ENCODE measurements around the gene ATP11C. TPM values are rescaled to one million over a fixed set of nuclear protein-coding genes. Genes with fewer than 3 reads are reported as not detected.

ATP11C gene
- polyA plus RNA-seq, 1 donor from 2014 or later = 6.1 TPM

DNA sequence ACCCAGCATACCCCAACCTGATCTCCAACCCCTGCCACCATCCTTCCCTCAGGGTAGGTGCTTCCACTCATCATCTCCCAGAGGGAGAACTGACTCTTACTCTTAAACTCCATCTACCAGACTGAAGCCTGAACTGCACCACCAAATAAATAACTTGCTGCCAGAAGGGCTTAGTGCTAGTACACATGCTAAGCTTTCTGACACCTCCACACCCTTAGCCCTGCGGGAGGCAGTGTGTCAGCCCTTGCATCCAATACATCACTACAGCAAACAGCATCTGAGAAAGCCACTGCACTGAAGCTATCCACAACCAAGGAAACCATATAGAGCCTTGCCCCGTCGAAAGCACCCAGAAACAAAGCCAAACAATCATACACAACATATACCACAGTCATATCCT lies 156.3 kb downstream of the ATP11C start:
- Mint-ChIP-seq H3K27ac (no peak overlapping the region), H3K9me3 (peaks cover 2 to 5% (median 2%) of the 10 kb centered on the region in 3 donors), H3K4me3 (no peak overlapping the region), H3K27me3 (no peaks in the 10 kb centered on the region), H3K36me3 (peaks cover 10% of the 10 kb centered on the region), H3K4me1 (peaks cover 0 to 1% (median 0%) of the 10 kb centered on the region in 3 donors)

DNA sequence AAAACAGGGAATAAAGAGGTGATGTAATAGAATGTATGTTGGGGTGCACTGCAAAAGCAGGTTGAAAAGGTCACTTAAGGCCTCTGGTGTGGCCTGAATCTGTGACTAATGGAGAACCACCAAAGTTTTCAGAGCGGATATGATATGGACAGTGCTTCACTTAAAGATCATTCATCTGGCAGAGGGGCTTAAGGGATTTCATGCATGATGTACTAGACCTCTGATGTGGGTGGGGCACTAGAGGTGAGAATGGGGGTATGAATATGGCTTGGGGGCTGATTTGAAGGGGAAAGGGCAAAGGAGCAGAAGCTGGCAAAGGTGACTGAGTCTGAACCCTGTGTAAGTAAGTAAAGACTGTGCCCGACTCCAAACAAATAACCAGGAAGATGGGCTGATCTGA lies 162.5 kb downstream of the ATP11C start:
- H3K27ac Mint-ChIP-seq = no peak overlapping the region
- H3K4me3 Mint-ChIP-seq = no peak overlapping the region
- no peaks in the 10 kb centered on the region for H3K4me1 Mint-ChIP-seq
- no peaks in the 10 kb centered on the region for H3K27me3 Mint-ChIP-seq
- peaks cover 2 to 8% (median 2%) of the 10 kb centered on the region in 3 donors for H3K9me3 Mint-ChIP-seq
- H3K36me3 Mint-ChIP-seq = peaks cover 10% of the 10 kb centered on the region

DNA sequence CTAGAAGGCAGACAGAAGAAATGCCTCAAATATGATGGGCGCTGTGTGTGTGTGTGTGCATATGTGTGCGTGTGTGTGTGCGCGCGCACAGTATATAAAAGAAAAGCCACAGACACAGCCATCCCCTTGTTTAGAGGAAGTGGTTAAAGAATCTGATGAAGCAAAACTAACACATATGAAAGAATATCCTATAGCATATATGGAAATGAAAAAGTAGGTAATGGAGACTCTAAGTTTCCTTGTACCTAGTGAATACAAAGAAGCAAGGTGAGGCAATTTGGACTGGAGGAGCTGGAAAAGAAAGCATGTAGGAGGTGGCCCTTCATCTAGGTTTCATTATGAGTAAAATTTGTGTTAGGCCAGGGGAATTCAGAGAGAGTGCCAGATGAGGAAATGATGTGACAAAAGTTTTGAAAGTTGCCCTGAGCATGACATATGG lies 166.3 kb downstream of the ATP11C start:
- Mint-ChIP-seq H3K9me3 (peaks cover 0 to 3% (median 0%) of the 10 kb centered on the region in 3 donors), H3K4me1 (no peaks in the 10 kb centered on the region), H3K27me3 (no peaks in the 10 kb centered on the region), H3K36me3 (peaks cover 5% of the 10 kb centered on the region), H3K4me3 (no peak overlapping the region), H3K27ac (no peak overlapping the region)

DNA sequence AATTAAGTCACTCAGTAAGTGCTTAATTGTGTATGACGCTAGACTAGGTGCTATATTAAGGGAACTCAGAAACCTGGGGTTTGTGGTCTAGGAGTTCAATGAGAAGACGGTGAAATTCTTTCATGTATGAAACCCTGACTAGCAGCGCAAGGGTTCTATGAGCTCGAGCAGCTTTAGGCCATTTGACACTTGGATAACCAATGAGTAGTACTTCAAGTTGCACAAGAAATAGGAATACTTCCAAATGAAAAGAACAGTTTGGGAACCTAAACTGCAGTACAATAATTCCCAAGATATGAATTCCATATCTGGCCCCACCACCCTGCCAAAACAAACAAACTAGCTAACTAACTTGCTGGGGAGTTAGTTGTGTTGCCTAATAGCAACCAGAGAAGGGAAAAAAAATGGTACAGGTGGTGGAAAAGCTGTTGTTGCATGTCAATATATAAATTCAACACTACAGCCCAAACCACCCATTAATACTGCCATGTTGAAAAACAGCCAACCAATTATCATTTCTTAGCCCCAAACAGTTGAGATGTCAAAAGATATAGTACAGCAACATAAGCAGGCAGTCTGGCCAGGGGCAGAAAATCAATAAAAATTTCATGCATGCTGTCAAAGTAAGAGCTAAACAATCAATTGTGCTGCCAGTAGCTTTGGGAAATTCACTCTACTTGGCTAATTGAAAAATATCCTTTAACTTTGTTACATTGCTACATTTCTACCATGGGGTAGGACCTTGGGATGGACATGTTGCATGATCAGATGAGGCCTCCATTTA lies 170.3 kb downstream of the ATP11C start:
- H3K36me3 Mint-ChIP-seq = no peaks in the 10 kb centered on the region
- H3K27ac Mint-ChIP-seq = no peak overlapping the region
- no peak overlapping the region for H3K4me3 Mint-ChIP-seq
- H3K9me3 Mint-ChIP-seq = no peaks in the 10 kb centered on the region
- H3K27me3 Mint-ChIP-seq = no peaks in the 10 kb centered on the region
- H3K4me1 Mint-ChIP-seq = no peaks in the 10 kb centered on the region

DNA sequence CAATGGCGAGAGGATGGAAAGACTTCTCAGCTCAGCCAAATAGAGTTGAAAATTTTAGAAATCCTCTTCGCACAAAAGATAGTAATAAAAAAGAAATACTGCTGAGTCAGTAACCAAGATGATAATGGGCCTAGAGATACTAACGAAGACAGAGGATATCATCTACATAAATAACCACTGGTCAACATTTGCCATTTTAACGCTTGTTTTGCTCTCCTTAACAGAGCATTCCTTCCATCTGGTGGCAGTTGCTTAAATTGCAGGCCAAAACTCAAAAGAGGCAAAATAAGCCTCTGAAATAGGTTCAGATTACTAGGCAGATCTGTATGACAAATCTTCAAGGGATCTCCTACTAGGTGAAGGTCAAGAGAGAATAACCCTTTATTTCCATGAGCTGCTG lies 173.2 kb downstream of the ATP11C start:
- Mint-ChIP-seq H3K4me3 (no peak overlapping the region), H3K36me3 (peaks cover 9% of the 10 kb centered on the region), H3K9me3 (peaks cover 0 to 5% (median 1%) of the 10 kb centered on the region in 3 donors), H3K4me1 (no peaks in the 10 kb centered on the region), H3K27ac (no peak overlapping the region), H3K27me3 (no peaks in the 10 kb centered on the region)

DNA sequence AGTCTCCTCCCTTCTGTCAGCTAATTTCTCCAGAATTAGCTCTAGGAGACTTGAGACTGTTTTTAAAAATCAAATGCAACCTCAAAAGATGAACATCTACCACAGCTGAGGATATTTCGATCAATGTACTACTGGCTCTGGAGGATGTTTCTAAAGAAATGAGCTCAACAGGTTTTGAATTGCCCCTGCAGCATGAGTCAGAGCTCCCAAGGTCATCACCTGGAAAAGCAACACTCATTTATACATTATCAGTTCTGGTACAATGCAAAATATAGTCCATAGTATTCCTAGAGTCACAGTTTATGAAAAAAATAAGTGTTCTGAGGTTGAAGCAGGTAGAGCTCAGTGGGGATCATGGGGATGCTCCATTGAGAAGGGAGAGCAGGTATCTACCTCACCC lies 174.0 kb downstream of the ATP11C start:
- Mint-ChIP-seq H3K36me3 (peaks cover 14% of the 10 kb centered on the region), H3K9me3 (peaks cover 6 to 13% (median 6%) of the 10 kb centered on the region in 3 donors), H3K4me3 (no peak overlapping the region), H3K4me1 (no peaks in the 10 kb centered on the region), H3K27ac (no peak overlapping the region), H3K27me3 (no peaks in the 10 kb centered on the region)

DNA sequence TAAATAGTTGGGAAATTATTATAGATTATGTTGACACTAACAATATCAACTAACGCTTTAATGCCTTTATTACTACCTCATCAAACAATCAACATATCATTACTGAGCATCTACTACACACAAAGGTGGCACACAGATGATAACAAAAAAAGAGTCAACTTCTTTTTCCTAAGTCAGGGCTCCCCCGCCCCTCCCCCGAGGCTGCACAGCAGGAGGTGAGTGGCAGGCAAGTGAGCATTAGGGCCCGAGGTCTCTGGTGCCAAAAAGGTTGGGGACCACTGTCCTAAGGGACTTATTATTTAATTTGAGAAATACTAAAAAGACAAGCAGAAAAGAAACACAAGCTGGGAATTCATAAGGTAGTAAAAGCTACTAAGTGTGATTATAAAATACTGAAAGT lies 174.6 kb downstream of the ATP11C start:
- Mint-ChIP-seq H3K9me3 (peaks cover 6 to 16% (median 10%) of the 10 kb centered on the region in 3 donors), H3K36me3 (peaks cover 14% of the 10 kb centered on the region), H3K27ac (no peak overlapping the region), H3K4me3 (no peak overlapping the region), H3K27me3 (no peaks in the 10 kb centered on the region), H3K4me1 (no peaks in the 10 kb centered on the region)

DNA sequence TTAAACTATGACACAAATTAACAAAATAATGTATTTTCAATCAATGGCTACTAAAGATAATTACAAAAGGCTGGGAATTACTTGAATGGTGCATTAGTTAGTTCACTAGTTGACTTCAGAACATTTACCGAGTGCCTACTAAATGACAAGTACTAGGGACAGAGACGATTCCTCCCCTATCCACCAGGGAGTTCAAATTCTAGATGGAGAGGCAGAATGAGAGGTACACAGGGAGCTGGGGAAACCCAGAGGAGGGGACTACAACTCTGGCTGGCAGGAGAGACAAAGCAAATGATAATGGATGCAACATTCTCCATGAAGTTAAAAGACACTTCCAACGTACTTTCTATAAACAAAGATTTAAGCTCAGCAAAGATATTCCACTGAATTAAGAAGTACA lies 181.8 kb downstream of the ATP11C start:
- Mint-ChIP-seq H3K4me3 (no peak overlapping the region), H3K4me1 (no peaks in the 10 kb centered on the region), H3K36me3 (peaks cover 20% of the 10 kb centered on the region), H3K9me3 (peaks cover 8 to 16% (median 10%) of the 10 kb centered on the region in 3 donors), H3K27ac (no peak overlapping the region), H3K27me3 (no peaks in the 10 kb centered on the region)

DNA sequence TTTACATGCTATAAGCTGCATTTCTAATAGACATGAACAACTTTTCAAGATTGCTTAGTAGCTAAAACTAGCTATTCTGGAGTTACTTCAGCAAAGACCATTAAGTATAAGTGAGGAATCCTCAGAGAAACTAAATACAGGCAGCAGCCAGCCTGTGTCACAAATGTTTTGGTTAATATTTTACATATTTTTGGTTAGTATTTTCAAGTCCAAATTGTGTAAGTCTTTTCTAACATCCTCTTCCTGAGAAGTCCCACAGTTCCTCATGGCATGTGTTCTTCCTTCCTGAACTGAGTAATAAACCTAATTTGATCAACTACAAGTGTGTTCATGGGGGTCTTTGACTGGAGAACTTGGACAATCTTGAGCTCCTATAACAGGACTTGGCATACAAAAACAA lies 182.5 kb downstream of the ATP11C start:
- Mint-ChIP-seq H3K36me3 (peaks cover 18% of the 10 kb centered on the region), H3K27ac (no peak overlapping the region)

DNA sequence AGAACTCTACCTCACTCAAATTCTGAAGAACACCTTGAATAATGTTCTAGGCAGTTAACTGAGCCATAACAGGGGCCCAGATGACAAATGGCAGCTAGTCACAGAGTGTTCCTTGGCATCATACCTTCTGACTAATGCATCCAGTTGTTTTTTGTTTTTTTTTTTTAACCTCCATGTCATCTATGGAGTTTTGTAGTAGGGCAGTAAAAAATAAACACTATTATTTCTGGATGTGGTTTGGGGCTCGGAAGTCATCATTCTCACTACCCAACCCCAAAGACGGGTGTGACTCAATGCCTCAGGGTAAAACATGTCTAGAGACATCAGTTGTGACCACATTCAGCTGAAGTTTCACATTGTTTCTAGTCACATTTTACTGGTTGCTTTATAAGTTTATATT lies 193.7 kb downstream of the ATP11C start:
- Mint-ChIP-seq H3K36me3 (peaks cover 6% of the 10 kb centered on the region), H3K9me3 (no peaks in the 10 kb centered on the region), H3K4me1 (no peaks in the 10 kb centered on the region), H3K27me3 (no peaks in the 10 kb centered on the region), H3K27ac (no peak overlapping the region), H3K4me3 (no peak overlapping the region)

More for the DNA sequence above, 182.5 kb downstream of the ATP11C start:
- Mint-ChIP-seq H3K4me1 (no peaks in the 10 kb centered on the region), H3K9me3 (peaks cover 8 to 16% (median 10%) of the 10 kb centered on the region in 3 donors), H3K4me3 (no peak overlapping the region), H3K27me3 (no peaks in the 10 kb centered on the region)

DNA sequence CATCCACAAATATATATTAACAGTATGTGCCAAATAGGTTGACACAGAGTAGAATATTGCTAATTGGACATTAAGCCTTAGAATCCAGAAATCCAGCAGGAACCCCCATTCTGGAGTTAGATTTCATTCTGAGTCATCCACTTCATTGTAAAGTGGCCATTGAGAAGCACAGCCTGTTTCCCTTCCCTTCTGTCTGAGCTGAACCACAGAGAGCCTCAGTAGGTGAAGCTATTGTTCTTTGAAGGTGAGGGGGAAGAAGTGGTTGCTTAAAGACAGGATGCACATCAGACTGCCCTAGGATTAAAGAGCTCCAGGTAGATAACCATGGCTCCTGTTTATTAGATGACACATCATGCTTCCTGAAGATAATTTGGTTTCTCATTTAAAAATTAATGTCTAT lies 194.3 kb downstream of the ATP11C start:
- no peaks in the 10 kb centered on the region for H3K4me1 Mint-ChIP-seq
- no peak overlapping the region for H3K4me3 Mint-ChIP-seq
- no peaks in the 10 kb centered on the region for H3K9me3 Mint-ChIP-seq
- H3K27me3 Mint-ChIP-seq = no peaks in the 10 kb centered on the region
- no peak overlapping the region for H3K27ac Mint-ChIP-seq
- H3K36me3 Mint-ChIP-seq = peaks cover 6% of the 10 kb centered on the region

DNA sequence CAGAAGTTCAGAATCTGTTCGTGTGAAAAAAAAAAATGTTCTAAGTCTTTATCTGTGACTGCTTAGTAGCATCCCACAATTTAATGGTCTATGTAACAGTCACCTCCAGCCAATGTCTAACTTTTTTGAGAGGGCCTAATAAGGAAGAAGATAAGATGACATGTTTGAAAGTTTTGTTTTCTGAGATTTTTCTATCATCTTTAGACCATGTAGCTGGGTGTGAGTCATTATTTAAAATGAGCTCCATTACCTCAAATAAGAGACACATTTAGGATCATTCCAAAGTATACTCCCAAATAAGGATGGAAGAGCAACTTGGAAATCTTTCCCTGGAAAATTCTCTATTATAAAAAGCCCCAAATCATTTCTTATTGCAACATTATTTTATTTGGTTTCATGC lies 196.7 kb downstream of the ATP11C start:
- no peaks in the 10 kb centered on the region for H3K4me1 Mint-ChIP-seq
- H3K9me3 Mint-ChIP-seq = no peaks in the 10 kb centered on the region
- H3K27me3 Mint-ChIP-seq = no peaks in the 10 kb centered on the region
- no peak overlapping the region for H3K27ac Mint-ChIP-seq
- no peak overlapping the region for H3K4me3 Mint-ChIP-seq
- H3K36me3 Mint-ChIP-seq = peaks cover 6% of the 10 kb centered on the region

DNA sequence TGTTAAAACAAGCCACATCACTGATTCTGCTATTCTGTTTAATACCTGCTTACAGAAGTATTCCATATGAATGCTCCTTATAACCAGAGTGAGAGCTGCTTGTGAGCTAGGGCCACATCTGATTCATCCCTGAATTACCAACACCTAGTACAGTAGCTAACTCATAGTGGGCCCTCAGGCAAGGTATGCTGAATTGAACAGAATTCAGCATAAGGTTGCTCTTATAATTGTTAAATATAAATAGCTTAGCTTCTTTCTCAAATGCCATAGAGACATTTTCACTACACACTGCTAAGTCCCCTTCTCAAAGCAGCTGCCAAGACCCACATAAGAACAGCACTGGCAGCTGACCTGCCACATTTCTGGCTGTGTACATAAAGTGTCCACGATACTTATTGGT lies 197.9 kb downstream of the ATP11C start:
- Mint-ChIP-seq H3K4me1 (no peaks in the 10 kb centered on the region), H3K9me3 (no peaks in the 10 kb centered on the region), H3K27ac (no peak overlapping the region), H3K27me3 (no peaks in the 10 kb centered on the region), H3K4me3 (no peak overlapping the region), H3K36me3 (peaks cover 6% of the 10 kb centered on the region)

DNA sequence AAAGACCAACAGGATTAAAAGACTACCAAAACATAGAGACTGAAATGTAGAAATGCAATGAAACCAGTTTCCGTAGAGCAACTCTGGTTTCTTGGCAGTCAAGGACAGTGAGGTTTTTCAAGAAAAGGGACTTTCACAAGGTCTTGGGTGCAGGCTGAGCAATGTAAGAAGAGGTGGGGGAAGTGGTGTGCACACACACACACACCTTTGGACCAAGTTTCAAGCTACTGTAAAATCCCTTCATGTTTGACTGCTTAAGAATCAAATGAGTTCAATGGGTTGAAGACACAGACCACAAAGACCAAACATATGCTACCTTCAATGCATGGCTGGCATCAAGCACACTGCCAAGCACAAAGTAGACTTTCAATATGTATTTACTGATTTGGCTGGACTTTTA lies 207.1 kb downstream of the ATP11C start:
- peaks cover 2% of the 10 kb centered on the region for H3K36me3 Mint-ChIP-seq
- no peak overlapping the region for H3K27ac Mint-ChIP-seq
- H3K27me3 Mint-ChIP-seq = no peaks in the 10 kb centered on the region
- no peaks in the 10 kb centered on the region for H3K4me1 Mint-ChIP-seq
- H3K9me3 Mint-ChIP-seq = no peaks in the 10 kb centered on the region
- H3K4me3 Mint-ChIP-seq = no peak overlapping the region

DNA sequence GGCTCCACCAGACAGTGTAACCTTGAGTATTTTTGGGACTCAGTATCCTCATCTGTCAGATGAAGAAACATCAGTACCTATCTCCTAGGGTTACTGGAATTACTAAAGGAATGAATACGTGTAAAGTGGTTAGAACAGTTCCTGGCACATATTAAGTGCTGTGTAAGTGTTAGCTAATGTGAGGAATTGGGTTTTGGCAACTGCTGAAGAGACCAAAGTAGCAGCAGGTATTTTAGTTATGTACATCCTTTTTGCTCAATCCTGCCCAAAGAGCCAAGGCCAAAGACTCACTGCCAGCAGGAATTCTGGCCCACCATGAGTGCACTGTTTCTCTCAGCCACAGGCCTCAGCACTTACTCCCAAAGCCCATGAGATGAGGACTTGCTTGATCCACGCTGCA lies 208.2 kb downstream of the ATP11C start:
- no peak overlapping the region for H3K27ac Mint-ChIP-seq
- H3K4me1 Mint-ChIP-seq = no peaks in the 10 kb centered on the region
- H3K9me3 Mint-ChIP-seq = no peaks in the 10 kb centered on the region
- H3K36me3 Mint-ChIP-seq = peaks cover 2% of the 10 kb centered on the region
- no peaks in the 10 kb centered on the region for H3K27me3 Mint-ChIP-seq
- H3K4me3 Mint-ChIP-seq = no peak overlapping the region

DNA sequence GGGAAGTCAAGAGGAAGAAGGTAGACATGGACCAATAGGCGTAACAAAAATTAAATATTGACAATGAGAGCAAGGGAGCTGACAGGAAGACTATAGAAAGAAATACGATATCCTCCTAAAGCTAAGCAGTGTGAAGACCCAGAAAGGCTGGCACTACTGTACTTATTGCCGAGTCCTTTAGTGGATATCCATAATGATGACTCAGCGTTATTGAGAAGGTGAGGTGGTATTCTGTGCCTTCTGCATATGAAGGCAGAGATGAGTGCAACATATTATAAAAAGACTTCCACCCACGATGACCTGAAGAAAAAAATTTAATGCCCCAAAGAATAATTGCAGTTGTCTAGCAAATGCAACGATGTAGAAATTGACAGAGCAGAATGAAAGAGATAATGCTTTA lies 211.9 kb downstream of the ATP11C start:
- H3K27ac Mint-ChIP-seq = no peak overlapping the region
- H3K4me1 Mint-ChIP-seq = no peaks in the 10 kb centered on the region
- no peaks in the 10 kb centered on the region for H3K9me3 Mint-ChIP-seq
- H3K4me3 Mint-ChIP-seq = no peak overlapping the region
- no peaks in the 10 kb centered on the region for H3K36me3 Mint-ChIP-seq
- no peaks in the 10 kb centered on the region for H3K27me3 Mint-ChIP-seq
